Natural killer cell (primary cell): ENCODE data around the gene AVPI1. TPM values are rescaled to one million over a fixed set of nuclear protein-coding genes. Genes with fewer than 3 reads are reported as not detected.

ENCODE experiments used
- total RNA-seq, 4 donors: library from RNA; stranded (reverse); fragments of 120-200 nt in 1 of 4; gene quantifications; one replicate each; pipeline versions ENCODE4 v1.2.3 to v1.2.4, GENCODE V29; 2013 to 2022

AVPI1 gene
- total RNA-seq, 3 donors from 2014 or later (not counting 1 experiment from before 2014, with no cell fraction given) = 6.1 to 8.4 (median 6.8) TPM

Other genes with a start within 250 kb of the AVPI1 start
- 10 to 100 TPM; 36.9 to 44.4 (median 37.6) TPM for gene EXOSC1, start 241.2 kb downstream of the AVPI1 start, total RNA-seq
- gene ZDHHC16, start 241.1 kb downstream of the AVPI1 start, total RNA-seq = 10 to 100 TPM; 11.3 to 18.7 (median 12.7) TPM
- gene MMS19, start 188.8 kb downstream of the AVPI1 start, total RNA-seq = 10 to 100 TPM; 53.8 to 68.4 (median 61.7) TPM
- 1 to 10 TPM in 1 of 3 donors, under 1 TPM in 2; 0.70 to 1.1 (median 0.75) TPM for gene UBTD1, start 188.3 kb downstream of the AVPI1 start, total RNA-seq
- not detected for gene ANKRD2, start 114.5 kb downstream of the AVPI1 start, total RNA-seq
- gene HOGA1, start 102.9 kb downstream of the AVPI1 start, total RNA-seq = not detected
- under 1 TPM in 1 of 3 donors, not detected in 2; 0.32 TPM for gene C10orf62, start 97.5 kb downstream of the AVPI1 start, total RNA-seq
- gene MORN4, start 53.7 kb downstream of the AVPI1 start, total RNA-seq = 1 to 10 TPM in 2 of 3 donors, under 1 TPM in 1; 0.14 to 2.0 (median 1.6) TPM
- 10 to 100 TPM; 41.3 to 66.1 (median 60.0) TPM for gene PI4K2A, start 46.6 kb downstream of the AVPI1 start, total RNA-seq
- gene MARVELD1, start 26.5 kb upstream of the AVPI1 start, total RNA-seq = under 1 TPM; 0.40 to 0.84 (median 0.40) TPM
- gene ZFYVE27, start 49.9 kb upstream of the AVPI1 start, total RNA-seq = 10 to 100 TPM; 63.0 to 82.8 (median 76.4) TPM
- gene SFRP5, start 84.8 kb upstream of the AVPI1 start, total RNA-seq = not detected
- 1 to 10 TPM; 4.1 to 4.6 (median 4.1) TPM for gene GOLGA7B, start 162.6 kb upstream of the AVPI1 start, total RNA-seq